SK-N-SH (cell line): ENCODE measurements around the gene SCYGR6. TPM values are rescaled to one million over a fixed set of nuclear protein-coding genes. Genes with fewer than 3 reads are reported as not detected.
A peak's percentile ranks its signal among the peaks of the same experiment; 100 is the strongest.
"Not testable (repeated sequence)": the region's sequence is repeated elsewhere in the genome, so short reads cannot be mapped to it uniquely, and the experiment has no call there.

Experiments
- CTCF ChIA-PET: fragments of 300-600, 350-600 bp; formaldehyde crosslinking; extraction: SDS; loops from one replicate; lab custom pipeline; 2021; lab: Yijun Ruan, JAX
- POLR2A ChIA-PET: fragments of 350-600 bp; sonication (Branson Sonifier 250); formaldehyde crosslinking; extraction: SDS; loops from one replicate; lab custom pipeline; 2020; ENCODE audit warnings: antibody characterized with exemption, inconsistent platforms; lab: Yijun Ruan, JAX
- DNase-seq: peaks from one replicate; pipeline ENCODE4 v3.0.0; 2012
- H2AFZ ChIP-seq: fragments of 200-600 bp; sonication (generic); 2 replicates; pipeline ENCODE4 v1.8.1; 2016; ENCODE audit warnings: antibody characterized with exemption, mild to moderate bottlenecking, low read depth
- H3F3A ChIP-seq: fragments of 200-600 bp; sonication (generic); replicated peaks from 2 replicates; pipeline ENCODE3; 2016; ENCODE audit warnings: antibody characterized with exemption, mild to moderate bottlenecking; ENCODE audit not compliant: insufficient read depth
- H3K27ac ChIP-seq, 2 experiments: fragments of 200-500 bp in 1 of 2; fragments of 200-600 bp in 1 of 2; sonication (Bioruptor generic) in 1 of 2; sonication (generic), shearing (Covaris generic) in 1 of 2; 2 replicates each; pipeline versions ENCODE4 v1.5.1 to v1.6.1; 2014 to 2016; ENCODE audit warnings: low read depth in 2 of 2, inconsistent platforms in 1 of 2, low read length in 1 of 2, mild to moderate bottlenecking in 1 of 2, mixed read lengths in 1 of 2
- H3K27me3 ChIP-seq: fragments of 200-600 bp; sonication (generic), shearing (Covaris generic); 2 replicates; pipeline ENCODE4 v1.6.1; 2016; ENCODE audit warnings: mixed run types; ENCODE audit not compliant: insufficient read depth
- H3K36me3 ChIP-seq, 2 experiments: fragments of 200-500 bp in 1 of 2; fragments of 200-600 bp in 1 of 2; sonication (Bioruptor generic) in 1 of 2; sonication (generic) in 1 of 2; replicated peaks in 1 of 2; 2 replicates each; pipeline versions ENCODE3 to v1.5.1; 2014 to 2016; ENCODE audit warnings: low read length in 1 of 2, mild to moderate bottlenecking in 1 of 2; ENCODE audit not compliant: insufficient read depth in 2 of 2, control insufficient read depth in 1 of 2
- H3K4me1 ChIP-seq, 2 experiments: fragments of 200-500 bp in 1 of 2; fragments of 200-600 bp in 1 of 2; sonication (Bioruptor generic) in 1 of 2; sonication (generic), shearing (Covaris generic) in 1 of 2; 2 replicates each; pipeline versions ENCODE4 v1.5.1 to v1.6.1; 2014 to 2016; ENCODE audit warnings: low read depth in 1 of 2, low read length in 1 of 2, mixed run types in 1 of 2; ENCODE audit not compliant: insufficient read depth in 2 of 2, control insufficient read depth in 1 of 2
- H3K4me2 ChIP-seq: fragments of 200-600 bp; sonication (generic), shearing (Covaris generic); 2 replicates; pipeline ENCODE4 v1.6.1; 2017; ENCODE audit warnings: mixed run types
- H3K4me3 ChIP-seq, 2 experiments: fragments of 200-500 bp in 1 of 2; fragments of 200-600 bp in 1 of 2; sonication (Bioruptor generic) in 1 of 2; sonication (generic), shearing (Covaris generic) in 1 of 2; 2 replicates each; pipeline versions ENCODE4 v1.5.1 to v1.8.1; 2014 to 2016; ENCODE audit warnings: low read depth in 2 of 2, inconsistent platforms in 1 of 2, low read length in 1 of 2, mild to moderate bottlenecking in 1 of 2, mixed read lengths in 1 of 2, moderate library complexity in 1 of 2
- H3K79me2 ChIP-seq: fragments of 200-600 bp; sonication (generic); 2 replicates; pipeline ENCODE4 v1.8.1; 2017; ENCODE audit warnings: mild to moderate bottlenecking; ENCODE audit not compliant: insufficient read depth
- H3K9ac ChIP-seq: fragments of 200-600 bp; sonication (generic); 2 replicates; pipeline ENCODE4 v1.6.1; 2017; ENCODE audit warnings: mixed run types
- H3K9me2 ChIP-seq: fragments of 200-600 bp; sonication (generic); 2 replicates; pipeline ENCODE4 v1.6.1; 2017; ENCODE audit warnings: mixed run types
- H3K9me3 ChIP-seq: fragments of 200-600 bp; sonication (generic); 2 replicates; pipeline ENCODE4 v1.6.1; 2017; ENCODE audit warnings: mixed run types, mild to moderate bottlenecking, moderate library complexity
- H4K20me1 ChIP-seq: fragments of 200-600 bp; sonication (generic); 2 replicates; pipeline ENCODE4 v1.6.1; 2017; ENCODE audit warnings: mild to moderate bottlenecking, mixed run types; ENCODE audit not compliant: insufficient read depth
- EZH2phosphoT487 ChIP-seq: fragments of 200-600 bp; sonication (generic); IDR thresholded peaks from 2 replicates; pipeline ENCODE4 v1.6.1; 2017; ENCODE audit warnings: low read depth, mixed run types, mild to moderate bottlenecking, antibody characterized with exemption, moderate library complexity, borderline replicate concordance
- FOSL2 ChIP-seq: IDR thresholded peaks from 2 replicates; pipeline ENCODE4 v1.4.0; 2012; ENCODE audit warnings: low read depth, mild to moderate bottlenecking, moderate library complexity, borderline replicate concordance
- GATA2 ChIP-seq: sonication (generic); formaldehyde crosslinking; IDR thresholded peaks from 2 replicates; pipeline ENCODE4 v1.5.0; 2020; ENCODE audit warnings: mild to moderate bottlenecking, missing genetic modification reagents
- JUND ChIP-seq: IDR thresholded peaks from 2 replicates; pipeline ENCODE4 v1.4.0; 2012
- MEF2A ChIP-seq: IDR thresholded peaks from 2 replicates; pipeline ENCODE4 v1.4.0; 2012; ENCODE audit warnings: low read depth, borderline replicate concordance
- MXI1 ChIP-seq: IDR thresholded peaks from 2 replicates; pipeline ENCODE4 v1.6.1; 2012; ENCODE audit warnings: mild to moderate bottlenecking, low read depth, low read length, improper control_type of control experiment
- NFIC ChIP-seq: IDR thresholded peaks from 2 replicates; pipeline ENCODE4 v1.4.0; 2012; ENCODE audit warnings: borderline replicate concordance
- POLR2AphosphoS5 ChIP-seq: IDR thresholded peaks from 2 replicates; pipeline ENCODE4 v1.6.1; 2012; ENCODE audit warnings: low read depth, low read length
- RXRA ChIP-seq: IDR thresholded peaks from 2 replicates; pipeline ENCODE4 v1.4.0; 2012; ENCODE audit warnings: low read depth, mild to moderate bottlenecking, borderline replicate concordance
- SMC3 ChIP-seq: IDR thresholded peaks from 2 replicates; pipeline ENCODE4 v1.6.1; 2012; ENCODE audit warnings: low read depth, low read length, improper control_type of control experiment
- YY1 ChIP-seq: IDR thresholded peaks from 2 replicates; pipeline ENCODE4 v1.4.0; 2012; ENCODE audit warnings: low read depth, mild to moderate bottlenecking
- WGBS: methylation state at CpG from one replicate; pipeline ENCODE4 v1.1.6; 2017; ENCODE audit warnings: low lambda C conversion rate; 5-methylcytosine and 5-hydroxymethylcytosine counted together
- polyA plus RNA-seq, 3 experiments: library from polyadenylated mRNA; depleted of rRNA; stranded (reverse); fragments of >200 nt; gene quantifications; 2 replicates each; pipeline ENCODE4 v1.2.3, GENCODE V29; 2012
- TF ChIP-seq, protein P1 (sequence below): fragments of 200-600 bp; sonication (generic); IDR thresholded peaks from 2 replicates; pipeline ENCODE4 v1.6.1; 2017; ENCODE audit warnings: antibody characterized with exemption, mild to moderate bottlenecking, moderate library complexity
- TF ChIP-seq, protein P2 (sequence below): fragments of 150-350 bp; IDR thresholded peaks from 2 replicates; pipeline ENCODE4 v1.6.1; 2016; ENCODE audit warnings: mild to moderate bottlenecking, low read depth, low read length
- TF ChIP-seq, protein P3 (sequence below): IDR thresholded peaks from 2 replicates; pipeline ENCODE4 v1.4.0; 2012; ENCODE audit warnings: low read depth
- TF ChIP-seq, protein P4 (sequence below): fragments of 150-350 bp; IDR thresholded peaks from 2 replicates; pipeline ENCODE4 v1.6.1; 2017; ENCODE audit warnings: antibody characterized with exemption, low read length, low read depth, borderline replicate concordance

SCYGR6 gene
- polyA plus RNA-seq, 1 of the 3 experiments (the other 2 are of a cell fraction) = not detected

DNA sequence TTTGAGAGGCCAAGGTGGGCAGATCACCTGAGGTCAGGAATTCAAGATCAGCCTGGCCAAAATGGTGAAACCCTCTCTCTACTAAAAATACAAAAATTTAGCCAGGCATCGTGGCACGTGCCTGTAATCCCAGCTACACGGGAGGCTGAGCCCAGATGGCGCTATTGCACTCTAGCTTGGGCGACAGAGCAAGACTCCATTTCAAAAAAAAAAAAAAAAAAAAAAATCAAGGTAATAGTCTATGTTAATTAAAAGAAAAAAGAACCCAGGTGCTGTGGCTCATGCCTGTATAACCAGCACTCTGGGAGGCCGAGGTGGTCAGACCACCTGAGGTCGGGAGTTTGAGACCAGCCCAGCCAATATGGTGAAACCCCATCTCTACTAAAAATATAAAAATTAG is 16.1 kb upstream of the SCYGR6 start:
- TF ChIP-seq, protein P1, sequence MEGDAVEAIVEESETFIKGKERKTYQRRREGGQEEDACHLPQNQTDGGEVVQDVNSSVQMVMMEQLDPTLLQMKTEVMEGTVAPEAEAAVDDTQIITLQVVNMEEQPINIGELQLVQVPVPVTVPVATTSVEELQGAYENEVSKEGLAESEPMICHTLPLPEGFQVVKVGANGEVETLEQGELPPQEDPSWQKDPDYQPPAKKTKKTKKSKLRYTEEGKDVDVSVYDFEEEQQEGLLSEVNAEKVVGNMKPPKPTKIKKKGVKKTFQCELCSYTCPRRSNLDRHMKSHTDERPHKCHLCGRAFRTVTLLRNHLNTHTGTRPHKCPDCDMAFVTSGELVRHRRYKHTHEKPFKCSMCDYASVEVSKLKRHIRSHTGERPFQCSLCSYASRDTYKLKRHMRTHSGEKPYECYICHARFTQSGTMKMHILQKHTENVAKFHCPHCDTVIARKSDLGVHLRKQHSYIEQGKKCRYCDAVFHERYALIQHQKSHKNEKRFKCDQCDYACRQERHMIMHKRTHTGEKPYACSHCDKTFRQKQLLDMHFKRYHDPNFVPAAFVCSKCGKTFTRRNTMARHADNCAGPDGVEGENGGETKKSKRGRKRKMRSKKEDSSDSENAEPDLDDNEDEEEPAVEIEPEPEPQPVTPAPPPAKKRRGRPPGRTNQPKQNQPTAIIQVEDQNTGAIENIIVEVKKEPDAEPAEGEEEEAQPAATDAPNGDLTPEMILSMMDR = peak; percentile 37; the same call in 1 of the 2 replicates
- H3K4me3 ChIP-seq, H3K9me2 ChIP-seq, H3K36me3 ChIP-seq, H3K9ac ChIP-seq, H3K9me3 ChIP-seq, POLR2A ChIA-PET, H3K27me3 ChIP-seq, H2AFZ ChIP-seq, H3K27ac ChIP-seq, H3F3A ChIP-seq, H3K79me2 ChIP-seq, H3K4me1 ChIP-seq, DNase-seq, H3K4me2 ChIP-seq, H4K20me1 ChIP-seq: not testable (repeated sequence)
- CTCF ChIA-PET = interaction anchor here (0.8 kb wide), 1 partner anchor 708 kb away, joined by 4 read pairs; no protein-coding TSS in a partner anchor
- WGBS = 49% methylated on average over 7 of the region's 7 CpGs

DNA sequence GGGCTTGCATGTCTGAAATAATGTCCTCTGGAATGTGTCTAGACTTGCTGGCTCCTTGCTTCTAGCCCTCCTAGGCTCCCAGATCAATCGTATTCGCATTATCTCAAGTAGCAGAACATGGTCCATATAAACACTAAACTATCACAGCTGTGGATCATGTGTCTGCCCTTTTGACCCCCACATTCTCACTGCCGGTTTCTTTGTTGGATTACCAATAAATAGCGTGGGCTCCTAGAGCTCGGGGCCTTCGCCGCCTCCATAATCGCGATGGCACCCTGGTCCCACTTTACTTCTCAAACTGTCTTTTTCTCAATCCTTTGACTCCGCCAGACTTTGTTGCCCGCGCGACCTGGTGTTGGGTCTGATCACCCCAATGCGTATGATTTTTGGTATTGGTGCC is 14.8 kb upstream of the SCYGR6 start:
- ChIA-PET POLR2A (no interaction called here), CTCF (interaction anchor here (1.3 to 2.0 kb wide), 2 partner anchors 16 to 77 kb away, joined by 3 to 4 read pairs; no protein-coding TSS in a partner anchor)
- H3K4me1 ChIP-seq = no peaks in the 10 kb centered on the region
- 84% methylated on average over 14 of the region's 14 CpGs for WGBS
- H3K9me2 ChIP-seq = no peaks in the 10 kb centered on the region
- no peaks in the 10 kb centered on the region for H3K36me3 ChIP-seq
- no peak overlapping the region for H3K4me2 ChIP-seq
- no peak overlapping the region for H3K27ac ChIP-seq
- no peaks in the 10 kb centered on the region for H4K20me1 ChIP-seq
- no peaks in the 10 kb centered on the region for H3K9me3 ChIP-seq
- H3K79me2 ChIP-seq = no peaks in the 10 kb centered on the region
- H2AFZ ChIP-seq = no peak overlapping the region
- DNase-seq = no peak
- no peak overlapping the region for H3K4me3 ChIP-seq
- no peaks in the 10 kb centered on the region; the same call in 1 of the 2 replicates for H3K27me3 ChIP-seq
- H3K9ac ChIP-seq = no peak overlapping the region
- TF ChIP-seq EZH2phosphoT487 = no peak
- H3F3A ChIP-seq = no peaks in the 10 kb centered on the region

DNA sequence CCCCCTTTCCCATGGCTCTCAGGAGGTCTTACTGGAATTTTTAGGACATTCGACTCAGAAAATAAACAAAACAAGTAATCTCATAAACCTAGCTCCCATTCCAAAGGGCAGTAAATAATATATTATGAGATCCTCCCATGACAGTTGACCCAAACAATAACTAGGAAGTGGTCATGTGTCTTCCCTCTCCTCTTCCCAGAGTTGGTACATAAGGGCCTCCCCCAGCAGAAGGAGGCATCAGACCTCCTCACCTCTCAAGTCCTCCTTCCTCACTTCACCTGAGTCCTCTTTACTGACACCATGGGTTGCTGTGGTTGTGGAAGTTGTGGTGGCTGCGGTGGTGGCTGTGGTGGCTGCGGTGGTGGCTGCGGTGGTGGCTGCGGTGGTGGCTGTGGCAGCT is 3.5 kb upstream of the SCYGR6 start, which contains the start of gene SCYGR7:
Gene SCYGR7 (plus strand): TSS at position 301 of the 400 bp plus-strand sequence. CDS start 0 bp downstream, at position 301.
- Histone ChIP-seq H3K36me3 (no peaks in the 10 kb centered on the region), H3K4me3 (no peak within 1 kb of the TSS), H3K27me3 (peaks cover 46% of the 10 kb centered on the region), H3K9me2 (no peaks in the 10 kb centered on the region), H3K27ac (no peak within 1 kb of the TSS), H3F3A (no peaks in the 10 kb centered on the region), H3K79me2 (no peaks in the 10 kb centered on the region), H3K4me1 (no peaks in the 10 kb centered on the region), H4K20me1 (no peaks in the 10 kb centered on the region), H3K4me2 (no peak within 1 kb of the TSS), H3K9ac (no peak within 1 kb of the TSS), H3K9me3 (no peaks in the 10 kb centered on the region), H2AFZ (no peak within 1 kb of the TSS)
- WGBS = 66% methylated on average over 5 of the region's 5 CpGs
- ChIA-PET POLR2A (no interaction called here), CTCF (no interaction called here)
- no peak for DNase-seq
- no peak for TF ChIP-seq RXRA
- TF ChIP-seq MXI1 = no peak
- TF ChIP-seq, protein P2, sequence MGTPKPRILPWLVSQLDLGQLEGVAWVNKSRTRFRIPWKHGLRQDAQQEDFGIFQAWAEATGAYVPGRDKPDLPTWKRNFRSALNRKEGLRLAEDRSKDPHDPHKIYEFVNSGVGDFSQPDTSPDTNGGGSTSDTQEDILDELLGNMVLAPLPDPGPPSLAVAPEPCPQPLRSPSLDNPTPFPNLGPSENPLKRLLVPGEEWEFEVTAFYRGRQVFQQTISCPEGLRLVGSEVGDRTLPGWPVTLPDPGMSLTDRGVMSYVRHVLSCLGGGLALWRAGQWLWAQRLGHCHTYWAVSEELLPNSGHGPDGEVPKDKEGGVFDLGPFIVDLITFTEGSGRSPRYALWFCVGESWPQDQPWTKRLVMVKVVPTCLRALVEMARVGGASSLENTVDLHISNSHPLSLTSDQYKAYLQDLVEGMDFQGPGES = no peak
- TF ChIP-seq, protein P3, sequence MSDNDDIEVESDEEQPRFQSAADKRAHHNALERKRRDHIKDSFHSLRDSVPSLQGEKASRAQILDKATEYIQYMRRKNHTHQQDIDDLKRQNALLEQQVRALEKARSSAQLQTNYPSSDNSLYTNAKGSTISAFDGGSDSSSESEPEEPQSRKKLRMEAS = no peak
- no peak for TF ChIP-seq EZH2phosphoT487
- no peak for TF ChIP-seq YY1
- TF ChIP-seq GATA2 (CRISPR knock-in tag) = no peak
- TF ChIP-seq MEF2A = no peak
- TF ChIP-seq, protein P4, sequence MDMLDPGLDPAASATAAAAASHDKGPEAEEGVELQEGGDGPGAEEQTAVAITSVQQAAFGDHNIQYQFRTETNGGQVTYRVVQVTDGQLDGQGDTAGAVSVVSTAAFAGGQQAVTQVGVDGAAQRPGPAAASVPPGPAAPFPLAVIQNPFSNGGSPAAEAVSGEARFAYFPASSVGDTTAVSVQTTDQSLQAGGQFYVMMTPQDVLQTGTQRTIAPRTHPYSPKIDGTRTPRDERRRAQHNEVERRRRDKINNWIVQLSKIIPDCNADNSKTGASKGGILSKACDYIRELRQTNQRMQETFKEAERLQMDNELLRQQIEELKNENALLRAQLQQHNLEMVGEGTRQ = no peak
- no peak for TF ChIP-seq NFIC
- no peak for TF ChIP-seq SMC3
- TF ChIP-seq POLR2AphosphoS5 = no peak
- no peak for TF ChIP-seq JUND
- no peak for TF ChIP-seq FOSL2
